T-cell (primary cell): ENCODE results near the gene MXRA8. TPM values are rescaled to one million over a fixed set of nuclear protein-coding genes. Genes with fewer than 3 reads are reported as not detected.

Experiments used
- ATAC-seq, 4 experiments: fragments of 200-7000 bp in 3 of 4; fragments of 150-1000 bp in 1 of 4; cut with Tn5 transposase; replicated peaks in 1 of 4; 1 replicate in 3 of 4; 2 replicates in 1 of 4; pipeline ENCODE4 v1.10.0; 2021; ENCODE audit warnings: moderate library complexity in 3 of 4, mild to moderate bottlenecking in 2 of 4, moderate number of reproducible peaks in 1 of 4
- CTCF ChIA-PET, 2 donors: fragments of 300-600 bp; sonication (Branson Sonifier 250); formaldehyde crosslinking; loops; one replicate each; lab custom pipeline; 2022; ENCODE audit warnings: antibody characterized with exemption in 2 of 2; lab: Charles Lee
- POLR2A ChIA-PET, 2 donors: fragments of 300-600 bp; sonication (Branson Sonifier 250); formaldehyde crosslinking; loops; one replicate each; lab custom pipeline; 2022; ENCODE audit warnings: antibody characterized with exemption in 2 of 2; lab: Charles Lee
- DNase-seq, 35 experiments: peaks; one replicate each; pipeline versions ENCODE4 v3.0.0 to v3.0.0-alpha.2; 2013 to 2023
- H3K27ac ChIP-seq: one replicate; pipeline ENCODE4 v1.5.1; 2013; ENCODE audit warnings: low read length
- H3K27me3 ChIP-seq, 2 experiments: replicated peaks in 1 of 2; 1 replicate in 1 of 2; 2 replicates in 1 of 2; pipeline versions ENCODE4 v1.6.1 to v1.7.0; 2013; ENCODE audit warnings: low read length in 1 of 2, mixed read lengths in 1 of 2; ENCODE audit not compliant: control insufficient read depth in 2 of 2, insufficient read depth in 2 of 2; ENCODE audit errors: extremely low read depth in 1 of 2
- H3K36me3 ChIP-seq, 2 donors: 1 replicate in 1 of 2; 2 replicates in 1 of 2; pipeline versions ENCODE4 v1.6.1 to v1.7.0; 2013; ENCODE audit warnings: low read length in 1 of 2; ENCODE audit not compliant: control insufficient read depth in 2 of 2, insufficient read depth in 1 of 2; ENCODE audit errors: extremely low read depth in 1 of 2
- H3K4me1 ChIP-seq, 2 experiments: 1 replicate in 1 of 2; 2 replicates in 1 of 2; pipeline versions ENCODE4 v1.6.1 to v1.7.0; 2013; ENCODE audit warnings: low read length in 2 of 2, mixed read lengths in 1 of 2; ENCODE audit not compliant: insufficient read depth in 2 of 2, control insufficient read depth in 1 of 2; ENCODE audit errors: extremely low read depth in 1 of 2
- H3K4me3 ChIP-seq, 2 donors: 1 replicate in 1 of 2; 2 replicates in 1 of 2; pipeline versions ENCODE4 v1.5.1 to v1.7.0; 2013; ENCODE audit warnings: mild to moderate bottlenecking in 2 of 2, low read length in 1 of 2, moderate library complexity in 1 of 2; ENCODE audit not compliant: control insufficient read depth in 1 of 2; ENCODE audit errors: extremely low read depth in 1 of 2
- H3K9me3 ChIP-seq: 2 replicates; pipeline ENCODE4 v1.7.0; 2013
- H3K27ac Mint-ChIP-seq, 2 donors: one replicate each; pipeline ENCODE4 v1.8.0; 2020 to 2021; ENCODE audit warnings: mild to moderate bottlenecking in 2 of 2, mixed read lengths in 2 of 2
- H3K27me3 Mint-ChIP-seq, 2 donors: one replicate each; pipeline ENCODE4 v1.8.0; 2021 to 2022; ENCODE audit warnings: mixed read lengths in 2 of 2
- H3K36me3 Mint-ChIP-seq: one replicate; pipeline ENCODE4 v1.8.0; 2021; ENCODE audit warnings: mixed read lengths
- H3K4me1 Mint-ChIP-seq, 3 donors: one replicate each; pipeline ENCODE4 v1.8.0; 2020 to 2022; ENCODE audit warnings: mixed read lengths in 3 of 3, mild to moderate bottlenecking in 1 of 3
- H3K4me3 Mint-ChIP-seq, 3 donors: one replicate each; pipeline ENCODE4 v1.8.0; 2020 to 2022; ENCODE audit warnings: mild to moderate bottlenecking in 3 of 3, mixed read lengths in 3 of 3, moderate library complexity in 3 of 3
- H3K9me3 Mint-ChIP-seq, 3 donors: one replicate each; pipeline ENCODE4 v1.8.0; 2020 to 2022; ENCODE audit warnings: mixed read lengths in 3 of 3
- WGBS: methylation state at CpG from one replicate; pipeline ENCODE4 v1.1.5; 2013; ENCODE audit warnings: missing lambda C conversion rate; ENCODE audit not compliant: insufficient coverage; 5-methylcytosine and 5-hydroxymethylcytosine counted together
- total RNA-seq, 35 experiments: library from RNA in 6 of 35; stranded (reverse) in 6 of 35; fragments of 120-200 nt in 1 of 35; gene quantifications; one replicate each; pipeline versions ENCODE4 v1.2.1 to v1.2.4 and lab custom pipeline; 2013 to 2026

The MXRA8 gene
- total RNA-seq, 5 donors from 2014 or later (not counting 1 experiment from before 2014, with no cell fraction given), result 0.99 to 6.8 (median 1.9) TPM

DNA sequence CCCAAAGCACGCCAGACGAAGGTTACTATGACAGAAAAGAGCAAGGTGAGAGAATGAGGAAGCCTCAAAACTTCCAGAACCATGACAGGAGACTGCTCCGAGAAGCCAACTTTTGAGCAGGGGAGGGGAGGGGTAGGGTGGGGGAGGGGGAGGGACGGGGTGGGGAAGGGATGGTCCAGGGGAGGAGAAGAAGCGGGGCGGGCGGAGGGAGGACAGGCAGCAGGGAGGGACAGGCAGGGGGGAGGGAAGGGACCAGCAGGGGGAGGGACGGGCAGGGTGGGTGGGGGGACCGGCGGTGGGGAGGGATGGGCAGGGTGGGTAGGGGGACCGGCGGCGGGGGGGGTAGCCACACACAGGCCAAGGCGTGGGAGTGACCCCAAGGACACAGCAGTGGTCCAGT lies 35.9 kb downstream of the MXRA8 start:
- WGBS, result 86% methylated on average over 1 of the region's 14 CpGs
- peaks cover 17 to 57% of the 10 kb centered on the region in 2 experiments for H3K4me1 ChIP-seq
- no peaks in the 10 kb centered on the region for H3K9me3 ChIP-seq
- ChIA-PET POLR2A (no interaction called here), CTCF (no interaction called here)
- ATAC-seq (no peak), DNase-seq (no peak)
- Mint-ChIP-seq H3K4me3 (peak overlapping the region; percentile 51 to 89 (median 83)), H3K27ac (peak overlapping the region in 1 of 2 donors; percentile 66), H3K4me1 (peaks cover 27 to 43% (median 38%) of the 10 kb centered on the region in 3 donors), H3K36me3 (peaks cover 8% of the 10 kb centered on the region), H3K9me3 (no peaks in the 10 kb centered on the region), H3K27me3 (no peaks in the 10 kb centered on the region)
- H3K27me3 ChIP-seq, result peaks cover 0 to 2% of the 10 kb centered on the region in 2 experiments
- H3K4me3 ChIP-seq, result no peak overlapping the region
- H3K36me3 ChIP-seq, result peaks cover 20 to 44% of the 10 kb centered on the region in 2 donors
- no peak overlapping the region for H3K27ac ChIP-seq

DNA sequence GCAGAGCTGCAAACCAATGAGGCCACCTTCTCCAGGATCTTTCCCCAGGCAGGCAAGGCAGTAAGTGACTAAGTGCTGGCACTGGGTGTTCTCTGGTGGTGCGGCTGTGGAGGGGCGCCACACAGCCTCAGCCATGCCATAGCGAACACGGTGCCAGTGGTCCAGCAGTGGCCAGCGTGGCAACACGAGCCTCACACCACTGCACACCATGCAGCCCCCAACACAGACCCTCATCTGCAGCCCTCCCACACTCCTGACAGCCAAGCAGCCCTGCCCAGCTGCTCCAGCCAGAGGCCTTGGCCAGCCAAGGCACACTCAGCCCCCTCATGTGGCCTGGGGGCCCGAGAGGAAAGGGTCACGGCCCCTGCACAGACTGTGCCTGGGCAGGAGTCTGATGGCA lies 36.9 kb downstream of the MXRA8 start:
- H3K9me3 Mint-ChIP-seq, result no peaks in the 10 kb centered on the region
- WGBS, result 95% methylated on average over 8 of the region's 8 CpGs
- Histone ChIP-seq H3K9me3 (no peaks in the 10 kb centered on the region), H3K27me3 (peaks cover 0 to 2% of the 10 kb centered on the region in 2 experiments), H3K4me3 (no peak overlapping the region), H3K36me3 (peaks cover 20 to 39% of the 10 kb centered on the region in 2 donors), H3K4me1 (peaks cover 17 to 51% of the 10 kb centered on the region in 2 experiments), H3K27ac (no peak overlapping the region)
- no peaks in the 10 kb centered on the region for H3K27me3 Mint-ChIP-seq
- POLR2A ChIA-PET, result no interaction called here
- ATAC-seq (no peak), DNase-seq (no peak)
- H3K4me1 Mint-ChIP-seq, result peaks cover 27 to 40% (median 36%) of the 10 kb centered on the region in 3 donors
- CTCF ChIA-PET, result no interaction called here
- peaks cover 11% of the 10 kb centered on the region for H3K36me3 Mint-ChIP-seq
- H3K4me3 Mint-ChIP-seq, result no peak overlapping the region
- no peak overlapping the region for H3K27ac Mint-ChIP-seq

- ChIA-PET POLR2A (no interaction called here), CTCF (interaction anchor here in 1 of 2 donors (0.6 kb wide), 1 partner anchor 218 kb away, joined by 4 read pairs; no protein-coding TSS in a partner anchor)
- H3K4me1 ChIP-seq, result peaks cover 14 to 44% of the 10 kb centered on the region in 2 experiments
- 93% methylated on average over 21 of the region's 23 CpGs for WGBS
- peaks cover 20 to 35% of the 10 kb centered on the region in 2 donors for H3K36me3 ChIP-seq
- no peak overlapping the region for H3K4me3 Mint-ChIP-seq
- peaks cover 0 to 2% of the 10 kb centered on the region in 2 experiments for H3K27me3 ChIP-seq
- no peak for ATAC-seq
- no peak for DNase-seq
- peaks cover 20 to 35% (median 30%) of the 10 kb centered on the region in 3 donors for H3K4me1 Mint-ChIP-seq
- H3K4me3 ChIP-seq, result no peak overlapping the region
- H3K27ac ChIP-seq, result no peak overlapping the region
- no peak overlapping the region for H3K27ac Mint-ChIP-seq
- H3K27me3 Mint-ChIP-seq, result no peaks in the 10 kb centered on the region
- H3K9me3 Mint-ChIP-seq, result no peaks in the 10 kb centered on the region
- H3K36me3 Mint-ChIP-seq, result peaks cover 15% of the 10 kb centered on the region
- no peaks in the 10 kb centered on the region for H3K9me3 ChIP-seq
Observed at GRCh38 chr1:1320666-1321448, 37.5 kb downstream of the MXRA8 start.

- H3K27me3 Mint-ChIP-seq, result no peaks in the 10 kb centered on the region
- H3K27ac Mint-ChIP-seq, result peak overlapping the region; percentile 8 to 28
- DNase-seq (no peak), ATAC-seq (no peak)
- Histone ChIP-seq H3K27ac (no peak overlapping the region), H3K36me3 (peaks cover 22 to 39% of the 10 kb centered on the region in 2 donors), H3K4me3 (no peak overlapping the region), H3K9me3 (no peaks in the 10 kb centered on the region), H3K4me1 (peaks cover 10 to 34% of the 10 kb centered on the region in 2 experiments), H3K27me3 (peaks cover 0 to 2% of the 10 kb centered on the region in 2 experiments)
- H3K4me1 Mint-ChIP-seq, result peaks cover 18 to 28% (median 24%) of the 10 kb centered on the region in 3 donors
- H3K36me3 Mint-ChIP-seq, result peaks cover 16% of the 10 kb centered on the region
- no peaks in the 10 kb centered on the region for H3K9me3 Mint-ChIP-seq
- no peak overlapping the region for H3K4me3 Mint-ChIP-seq
- ChIA-PET POLR2A (no interaction called here), CTCF (no interaction called here)
- WGBS, result 90% methylated on average over 13 of the region's 13 CpGs
Observed at GRCh38 chr1:1319646-1319941, 38.8 kb downstream of the MXRA8 start.

GRCh38 chr1:1318777-1319645 lies 39.3 kb downstream of the MXRA8 start:
- Histone ChIP-seq H3K27me3 (peaks cover 0 to 2% of the 10 kb centered on the region in 2 experiments), H3K27ac (no peak overlapping the region), H3K9me3 (no peaks in the 10 kb centered on the region), H3K4me3 (no peak overlapping the region), H3K36me3 (peaks cover 25 to 45% of the 10 kb centered on the region in 2 donors), H3K4me1 (peaks cover 10 to 34% of the 10 kb centered on the region in 2 experiments)
- peak overlapping the region; percentile 8 to 28 for H3K27ac Mint-ChIP-seq
- no peaks in the 10 kb centered on the region for H3K9me3 Mint-ChIP-seq
- H3K27me3 Mint-ChIP-seq, result no peaks in the 10 kb centered on the region
- WGBS, result 91% methylated on average over 26 of the region's 36 CpGs
- H3K36me3 Mint-ChIP-seq, result peaks cover 16% of the 10 kb centered on the region
- DNase-seq (no peak), ATAC-seq (no peak)
- H3K4me3 Mint-ChIP-seq, result no peak overlapping the region
- peaks cover 18 to 27% (median 24%) of the 10 kb centered on the region in 3 donors for H3K4me1 Mint-ChIP-seq
- POLR2A ChIA-PET, result no interaction called here
- CTCF ChIA-PET, result no interaction called here

GRCh38 chr1:1318131-1318652 lies 40.2 kb downstream of the MXRA8 start:
- peaks cover 0 to 2% of the 10 kb centered on the region in 2 experiments for H3K27me3 ChIP-seq
- peaks cover 31 to 53% of the 10 kb centered on the region in 2 donors for H3K36me3 ChIP-seq
- H3K4me3 ChIP-seq, result no peak overlapping the region
- ChIA-PET POLR2A (no interaction called here), CTCF (no interaction called here)
- ATAC-seq, result no peak
- H3K27ac ChIP-seq, result no peak overlapping the region
- Mint-ChIP-seq H3K4me1 (peaks cover 11 to 22% (median 21%) of the 10 kb centered on the region in 3 donors), H3K36me3 (peaks cover 19% of the 10 kb centered on the region), H3K27ac (no peak overlapping the region), H3K27me3 (no peaks in the 10 kb centered on the region), H3K9me3 (no peaks in the 10 kb centered on the region), H3K4me3 (no peak overlapping the region)
- no peak for DNase-seq
- H3K9me3 ChIP-seq, result no peaks in the 10 kb centered on the region
- H3K4me1 ChIP-seq, result peaks cover 5 to 30% of the 10 kb centered on the region in 2 experiments
- WGBS, result 100% methylated on average over 3 of the region's 9 CpGs
